ENCODE results near the gene DNAH17. TPM values are rescaled to one million over a fixed set of nuclear protein-coding genes. Genes with fewer than 3 reads are reported as not detected.

The DNAH17 gene
- total RNA-seq, 1 donor from 2014 or later, result 0.51 TPM

- DNase-seq, result no peak
Measured at GRCh38 chr17:78493853-78494695, 83.1 kb downstream of the DNAH17 start.

GRCh38 chr17:78493450-78493849 is 83.7 kb downstream of the DNAH17 start:
- peak; percentile 60 for DNase-seq

GRCh38 chr17:78492116-78492799 is 84.9 kb downstream of the DNAH17 start:
- no peak for DNase-seq

- DNase-seq, result no peak
Measured at GRCh38 chr17:78491236-78492115, 85.7 kb downstream of the DNAH17 start.

- no peak for DNase-seq
Measured at GRCh38 chr17:78490673-78491072, 86.5 kb downstream of the DNAH17 start.

GRCh38 chr17:78490156-78490555 is 87.0 kb downstream of the DNAH17 start:
- no peak for DNase-seq

DNA sequence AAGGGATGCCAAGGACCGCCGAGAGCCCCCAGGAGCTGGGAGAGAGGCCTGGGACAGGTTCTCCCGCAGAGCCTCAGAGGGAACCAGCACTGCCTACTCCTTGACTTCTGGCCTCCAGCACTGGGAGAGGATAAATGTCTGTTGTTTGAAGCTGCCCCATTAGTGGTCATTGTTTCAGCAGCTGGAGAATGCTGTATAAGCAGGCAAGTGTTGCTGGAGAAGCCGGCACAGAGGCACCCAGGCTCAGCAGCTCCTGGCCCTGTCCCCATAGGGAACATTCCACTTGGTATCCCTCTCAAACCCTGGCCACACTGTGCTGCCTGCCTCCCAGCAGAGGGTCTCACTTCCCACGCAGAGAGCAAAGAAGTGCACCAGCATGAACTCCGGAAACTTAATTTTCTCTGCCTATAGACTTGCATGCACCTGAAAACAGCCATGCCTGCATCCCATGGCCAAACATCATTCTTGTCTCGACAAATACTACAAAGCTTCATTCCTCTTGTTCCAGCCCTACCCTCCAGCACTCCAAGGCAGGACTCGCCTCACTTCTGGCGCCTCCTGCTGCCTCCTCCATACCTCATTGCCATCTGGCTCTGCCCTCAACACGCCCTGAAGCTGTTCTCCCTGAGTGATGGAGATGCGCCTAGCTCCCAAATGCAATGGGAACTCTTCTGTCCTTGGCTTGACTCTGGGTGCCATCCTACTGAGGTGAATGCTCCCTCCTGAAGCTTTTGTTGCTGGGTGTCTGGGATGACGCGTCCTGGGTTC is 88.1 kb downstream of the DNAH17 start:
- no peak for DNase-seq

- no peak for DNase-seq
Measured at GRCh38 chr17:78488156-78488555, 89.0 kb downstream of the DNAH17 start.

DNA sequence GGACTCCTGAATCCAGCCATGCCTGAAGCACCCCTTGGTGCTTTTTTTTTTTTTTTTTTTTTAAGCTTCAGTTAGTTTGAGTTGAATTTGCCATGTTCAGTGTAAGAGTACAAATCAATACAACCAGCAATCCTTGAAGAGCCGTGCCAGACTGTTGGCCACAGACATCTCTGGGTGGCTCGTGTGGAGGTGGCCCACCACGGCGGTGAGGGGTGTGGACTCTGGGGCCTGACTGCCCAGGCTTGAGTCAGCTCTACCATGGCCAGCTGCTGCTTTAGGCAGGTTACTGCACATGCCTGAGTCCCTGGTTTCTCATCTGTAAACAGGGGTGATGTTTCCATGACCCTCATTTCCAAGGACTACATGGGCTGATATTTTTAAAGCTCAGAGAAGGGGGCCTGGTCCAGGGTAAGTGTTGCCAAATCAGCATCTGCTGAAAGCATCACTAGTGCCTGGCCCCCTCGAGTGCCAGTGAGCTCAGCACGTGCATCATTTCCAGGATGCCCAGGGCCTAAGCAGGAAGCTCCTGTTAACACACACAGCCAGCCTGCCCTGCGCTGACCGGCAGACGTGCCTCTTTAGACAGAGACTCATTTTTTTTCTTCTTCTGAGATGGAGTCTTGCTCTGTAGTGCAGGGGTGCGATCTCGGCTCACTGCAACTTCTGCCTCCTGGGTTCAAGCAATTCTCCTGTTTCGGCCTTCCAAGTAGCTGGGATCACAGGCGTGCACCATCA is 90.1 kb downstream of the DNAH17 start:
- peak; percentile 24 for DNase-seq

DNA sequence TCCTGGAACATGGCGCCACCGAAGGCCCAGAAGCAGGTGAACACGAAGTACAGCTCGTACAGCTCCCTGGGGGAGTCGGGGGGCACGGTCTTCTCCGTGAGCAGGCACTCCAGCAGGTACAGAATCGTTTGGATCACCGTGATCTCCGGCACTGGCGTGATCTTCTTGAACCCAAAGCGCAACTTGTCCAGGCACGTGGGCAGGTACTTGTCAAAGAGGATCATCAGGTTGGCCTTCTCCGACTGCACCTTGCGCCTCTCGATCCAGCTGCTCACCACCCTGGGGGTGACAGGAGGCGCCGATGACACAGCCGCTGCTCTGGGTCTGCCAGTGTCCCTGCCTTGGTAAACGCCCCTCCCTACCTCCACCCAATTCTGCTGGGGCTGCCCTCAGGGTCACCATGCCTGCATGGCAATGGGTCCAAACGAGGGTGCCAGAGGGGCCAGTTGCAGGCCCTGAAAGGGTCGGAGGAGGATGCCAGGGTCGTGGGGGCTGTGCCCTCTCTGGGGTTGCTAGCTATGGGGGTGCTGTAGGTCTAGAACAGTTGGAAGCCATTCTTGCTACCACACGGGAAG is 90.9 kb downstream of the DNAH17 start:
- no peak for DNase-seq

GRCh38 chr17:78485290-78486168 is 91.7 kb downstream of the DNAH17 start:
- no peak for DNase-seq

DNA sequence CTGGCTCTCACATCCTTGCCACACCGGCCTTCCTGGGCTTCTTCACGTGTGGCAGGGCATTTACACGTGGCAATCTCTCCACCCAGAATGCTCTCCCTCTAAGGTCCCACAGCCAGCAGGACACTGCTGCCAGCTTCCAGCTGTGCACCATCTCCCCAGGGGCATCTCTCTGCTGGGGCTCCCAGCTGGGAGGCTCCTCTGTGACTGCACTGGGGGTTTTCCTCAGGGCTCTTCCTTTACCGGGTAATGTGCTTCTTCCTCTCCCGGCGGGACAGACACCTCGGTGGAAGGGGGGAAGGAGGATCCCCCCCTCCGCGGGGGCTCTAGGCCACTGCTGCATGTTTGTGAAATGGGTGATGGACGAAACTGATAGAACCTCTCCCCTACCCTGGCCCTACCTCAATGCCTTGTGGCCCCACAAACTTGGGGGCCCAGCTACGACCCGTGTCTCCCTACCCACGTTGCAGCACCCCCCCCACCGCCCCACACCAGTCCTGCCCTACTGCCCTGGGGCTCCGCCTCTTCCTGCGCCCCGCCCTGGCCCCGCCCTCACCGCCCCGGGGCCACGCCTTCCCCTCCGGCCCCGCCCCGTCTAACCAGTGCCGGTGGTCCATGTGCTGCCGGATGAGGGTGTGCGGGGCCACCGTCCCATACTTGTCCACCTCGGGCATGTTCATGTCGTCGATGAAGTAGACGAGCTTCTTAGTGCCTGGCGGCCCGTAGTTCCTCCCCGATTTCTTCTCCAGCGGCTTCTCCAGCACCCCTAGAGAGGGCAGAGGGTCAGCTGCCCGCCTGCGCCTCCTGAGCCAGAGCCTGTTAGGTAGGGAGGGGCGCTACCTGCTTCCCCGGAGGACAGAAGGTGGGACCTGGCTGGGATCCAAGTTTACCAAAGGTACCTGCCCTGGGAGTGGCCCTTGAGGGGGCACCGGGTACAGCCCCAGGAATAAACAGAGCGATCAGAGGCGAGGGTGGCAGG is 92.6 kb downstream of the DNAH17 start:
- no peak for DNase-seq

DNA sequence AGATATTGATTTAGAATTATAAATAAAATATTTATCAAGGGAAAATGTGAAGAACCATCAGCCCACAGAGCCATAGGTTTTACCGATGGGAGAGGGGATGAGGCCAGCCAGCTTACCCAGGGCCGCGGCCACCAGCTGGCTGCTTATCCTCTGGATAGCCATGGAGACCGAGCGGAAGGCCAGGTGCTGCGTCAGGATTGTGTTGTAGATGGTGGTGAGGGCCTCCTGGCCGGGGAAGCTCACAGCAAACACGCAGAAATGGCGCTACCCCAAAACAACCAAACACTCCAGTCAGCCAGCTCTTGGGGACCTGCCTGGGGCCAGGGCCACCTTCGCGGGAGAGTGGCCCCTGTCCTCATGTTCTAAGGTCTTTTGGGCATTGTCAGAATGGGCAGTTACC is 97.8 kb downstream of the DNAH17 start:
- DNase-seq, result no peak

GRCh38 chr17:78478757-78479297 is 98.4 kb downstream of the DNAH17 start:
- DNase-seq, result no peak

DNA sequence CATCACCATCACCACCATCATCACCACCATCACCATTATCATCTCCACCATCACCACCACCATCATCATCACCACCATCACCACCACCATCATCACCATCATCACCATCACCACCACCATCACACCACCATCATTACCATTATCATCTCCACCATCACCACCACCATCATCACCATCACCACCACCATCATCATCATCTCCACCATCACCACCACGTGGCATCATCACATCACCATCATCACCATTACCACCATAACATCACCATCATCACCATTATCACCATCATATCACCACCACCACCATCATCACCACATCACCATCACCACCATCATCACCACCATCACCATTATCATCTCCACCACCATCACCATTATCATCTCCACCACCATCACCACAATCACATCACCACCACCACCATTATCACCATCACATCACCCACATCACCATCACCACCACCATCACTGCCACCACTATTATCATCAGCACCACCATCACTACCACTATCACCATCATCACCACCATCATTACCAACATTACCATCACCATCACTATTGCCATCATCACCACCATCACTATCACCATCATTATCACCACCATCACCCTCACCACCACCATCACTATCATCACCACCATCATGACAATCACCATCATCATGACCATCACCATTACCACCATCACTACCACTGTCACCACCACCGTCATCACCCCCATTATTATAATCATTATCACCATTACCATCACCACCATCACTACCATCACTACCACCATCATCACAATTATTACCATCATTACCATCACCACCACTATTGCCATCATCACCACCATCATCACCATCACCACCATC is 99.1 kb downstream of the DNAH17 start:
- DNase-seq, result no peak

DNA sequence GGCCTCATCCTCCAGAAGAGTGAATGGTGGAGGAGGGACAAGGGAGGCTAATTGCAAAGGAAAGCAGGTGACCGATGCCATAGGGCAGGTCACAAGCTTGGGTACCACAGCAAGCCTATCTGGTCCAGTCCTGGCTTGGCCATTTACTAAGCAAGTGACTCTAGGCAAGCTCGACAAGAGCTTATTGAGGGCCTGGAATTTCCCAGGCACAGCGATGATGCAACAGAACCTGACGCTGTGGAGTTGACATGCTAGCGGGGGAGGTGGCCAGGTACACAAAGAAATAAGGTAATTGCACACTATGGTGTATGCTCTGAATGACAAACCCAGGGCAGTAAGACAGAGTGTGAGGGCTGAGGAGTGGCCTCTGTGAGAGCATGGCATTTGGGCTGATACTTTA is 100.2 kb downstream of the DNAH17 start:
- no peak for DNase-seq

GRCh38 chr17:78476149-78476548 is 101.0 kb downstream of the DNAH17 start:
- no peak for DNase-seq

DNA sequence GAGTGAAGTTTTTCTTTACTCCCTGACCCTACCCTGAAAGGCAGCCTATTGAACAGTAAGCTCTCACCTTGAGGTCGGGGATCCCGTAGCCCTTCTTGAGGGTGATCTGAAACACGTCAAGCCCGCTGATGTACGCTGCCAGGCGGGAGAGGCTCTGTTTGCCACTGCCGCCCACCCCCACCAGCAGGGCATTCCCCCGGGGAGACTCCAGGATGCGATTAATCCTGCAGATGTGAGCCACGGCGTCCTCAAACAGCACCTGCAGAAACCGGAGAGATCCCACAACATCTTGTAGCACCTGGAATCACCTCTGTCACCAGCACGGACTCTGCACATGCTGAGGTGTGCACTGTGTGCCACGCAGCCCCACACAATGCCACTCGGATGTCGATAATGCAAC is 102.0 kb downstream of the DNAH17 start:
- no peak for DNase-seq
